ENCODE data around the gene MANEAL. TPM values are rescaled to one million over a fixed set of nuclear protein-coding genes. Genes with fewer than 3 reads are reported as not detected.

The MANEAL gene
- total and polyA plus RNA-seq, 2 of the 13 experiments (the other 11 are each of a cell fraction or from before 2014, with no cell fraction given) = 20.8 to 26.4 TPM

GRCh38 chr1:37755951-37756560 lies 37.6 kb upstream of the MANEAL start (continued):
- no peak for TF ChIP-seq HNF1B (CRISPR knock-in tag; IDR thresholded peaks at IDR 0.05)

GRCh38 chr1:37759451-37759850 lies 34.2 kb upstream of the MANEAL start:
- Histone ChIP-seq H3K79me2 (ENCODE audit: insufficient read depth, low read length) (no peaks in the 10 kb centered on the region), H3K36me3 (replicated peaks in 1 of 2; ENCODE audit: control insufficient read depth in 1 of 2, insufficient read depth in 2 of 2, low read length in 2 of 2) (no peaks in the 10 kb centered on the region), H2AFZ (ENCODE audit: low read length) (no peak overlapping the region), H3K27ac (ENCODE audit: extremely low read length, insufficient read depth, low read length) (no peak overlapping the region), H3K9me3 (ENCODE audit: low read length) (no peaks in the 10 kb centered on the region), H3K27me3 (ENCODE audit: control insufficient read depth in 1 of 2, insufficient read depth in 2 of 2, low read length in 2 of 2) (peaks cover 1 to 28% of the 10 kb centered on the region in 2 experiments; a peak in 4 of 5 replicates), H3K4me2 (ENCODE audit: low read depth, low read length) (no peak overlapping the region), H3K9ac (ENCODE audit: insufficient read depth, low read depth, low read length) (no peak overlapping the region), H3K4me3 (replicated peaks in 1 of 3; ENCODE audit: insufficient read depth in 1 of 3, low read depth in 2 of 3, low read length in 3 of 3) (no peak overlapping the region), H4K20me1 (ENCODE audit: insufficient read depth, low read length) (no peaks in the 10 kb centered on the region), H3K4me1 (ENCODE audit: insufficient read depth, low read length) (peaks cover 14% of the 10 kb centered on the region; the same call in 1 of the 2 replicates)
- CTCF ChIA-PET (ENCODE audit: low intra/inter-chr PET ratio, low total read pairs) = no interaction called here
- 0% methylated on average over 2 of the region's 2 CpGs for WGBS (ENCODE audit: low lambda C conversion rate)
- in situ Hi-C loops (cut with HindIII; ENCODE audit: extremely low pct_ligation_motif_present, low pct_unique_long_range_greater_than_20kb) (no loop called here), intact Hi-C loops (cut with micrococcal nuclease; ENCODE audit: unreplicated experiment) (no loop called here)
- POLR2A ChIA-PET = no interaction called here
- BruUV-seq (replicated peaks) = no TSS peak
- FAIRE-seq (no peak), ATAC-seq (no peak), DNase-seq (ENCODE audit: low spot score) (no peak)
- TF ChIP-seq ASH2L (IDR thresholded peaks at IDR 0.05; ENCODE audit: insufficient read length, low read depth, low read length) = no peak
- TF ChIP-seq ATF1 (CRISPR knock-in tag; IDR thresholded peaks at IDR 0.05) = no peak
- no peak for TF ChIP-seq SIX4 (CRISPR knock-in tag; IDR thresholded peaks at IDR 0.05)
- no peak for TF ChIP-seq BCL6 (CRISPR knock-in tag; IDR thresholded peaks at IDR 0.05)
- TF ChIP-seq MYNN (CRISPR knock-in tag; IDR thresholded peaks at IDR 0.05; ENCODE audit: low read depth) = no peak
- no peak for TF ChIP-seq RFXAP (CRISPR knock-in tag; IDR thresholded peaks at IDR 0.05; ENCODE audit: borderline replicate concordance)
- no peak for TF ChIP-seq TRIM22 (IDR thresholded peaks at IDR 0.05)
- no peak for TF ChIP-seq ARNTL (CRISPR knock-in tag; IDR thresholded peaks at IDR 0.05)
- no peak for TF ChIP-seq NCOR1 (IDR thresholded peaks at IDR 0.05; ENCODE audit: borderline replicate concordance, low read length)

Measured in HepG2 (cell line).